Hepatocyte (in vitro differentiated cells): Measurements from ENCODE around the gene TMC1.

Experiments used
- EZH2 ChIP-seq: fragments of 200-600 bp; sonication (generic); IDR thresholded peaks from 2 replicates; pipeline ENCODE4 v1.6.1; 2016; ENCODE audit warnings: antibody characterized with exemption, mild to moderate bottlenecking, borderline replicate concordance
- TF ChIP-seq, protein P1 (sequence below): fragments of 200-600 bp; sonication (generic); IDR thresholded peaks from 2 replicates; pipeline ENCODE4 v1.5.1; 2016; ENCODE audit warnings: antibody characterized with exemption, mild to moderate bottlenecking; ENCODE audit not compliant: poor library complexity

DNA sequence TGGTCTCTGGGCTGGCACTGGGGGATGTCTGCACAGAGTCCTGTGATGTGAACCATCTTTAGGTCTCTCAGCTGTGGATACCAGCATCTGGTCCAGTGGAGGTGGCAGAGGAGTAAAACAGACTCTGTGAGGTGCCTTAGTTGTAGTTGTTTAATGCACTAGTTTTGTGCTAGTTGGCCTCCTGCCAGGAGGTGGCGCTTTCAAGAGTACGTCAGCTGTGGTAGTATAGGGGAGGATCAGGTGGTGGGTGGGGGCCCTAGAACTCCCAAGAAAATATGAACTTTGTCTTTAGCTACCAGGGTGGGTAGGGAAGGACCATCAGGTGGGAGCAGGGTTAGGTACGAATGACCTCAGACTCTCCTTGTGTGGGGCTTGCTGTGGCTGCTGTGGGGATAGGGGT is 197.1 kb downstream of the TMC1 start:
- TF ChIP-seq, protein P1, sequence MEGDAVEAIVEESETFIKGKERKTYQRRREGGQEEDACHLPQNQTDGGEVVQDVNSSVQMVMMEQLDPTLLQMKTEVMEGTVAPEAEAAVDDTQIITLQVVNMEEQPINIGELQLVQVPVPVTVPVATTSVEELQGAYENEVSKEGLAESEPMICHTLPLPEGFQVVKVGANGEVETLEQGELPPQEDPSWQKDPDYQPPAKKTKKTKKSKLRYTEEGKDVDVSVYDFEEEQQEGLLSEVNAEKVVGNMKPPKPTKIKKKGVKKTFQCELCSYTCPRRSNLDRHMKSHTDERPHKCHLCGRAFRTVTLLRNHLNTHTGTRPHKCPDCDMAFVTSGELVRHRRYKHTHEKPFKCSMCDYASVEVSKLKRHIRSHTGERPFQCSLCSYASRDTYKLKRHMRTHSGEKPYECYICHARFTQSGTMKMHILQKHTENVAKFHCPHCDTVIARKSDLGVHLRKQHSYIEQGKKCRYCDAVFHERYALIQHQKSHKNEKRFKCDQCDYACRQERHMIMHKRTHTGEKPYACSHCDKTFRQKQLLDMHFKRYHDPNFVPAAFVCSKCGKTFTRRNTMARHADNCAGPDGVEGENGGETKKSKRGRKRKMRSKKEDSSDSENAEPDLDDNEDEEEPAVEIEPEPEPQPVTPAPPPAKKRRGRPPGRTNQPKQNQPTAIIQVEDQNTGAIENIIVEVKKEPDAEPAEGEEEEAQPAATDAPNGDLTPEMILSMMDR = no peak
- no peak for TF ChIP-seq EZH2
